Measurements from ENCODE around the gene CNPY2.
A peak's percentile ranks its signal among the peaks of the same experiment; 100 is the strongest.
"Not testable (repeated sequence)": the region's sequence is repeated elsewhere in the genome, so short reads cannot be mapped to it uniquely, and the experiment has no call there.

CNPY2 gene

GRCh38 chr12:56266693-56267442 lies 48.9 kb downstream of the CNPY2 start, which contains the start of gene COQ10A:
Gene COQ10A, plus strand, starts transcription at chr12:56266942. Its CDS starts 177 bp downstream, at chr12:56267119.
- Mint-ChIP-seq H3K27me3 (no peaks in the 10 kb centered on the region), H3K9me3 (no peaks in the 10 kb centered on the region), H3K4me3 (peak within 1 kb of the TSS; percentile 93 to 96), H3K27ac (peak within 1 kb of the TSS; percentile 97), H3K4me1 (peaks cover 17 to 21% of the 10 kb centered on the region in 2 donors), H3K36me3 (peaks cover 9 to 16% of the 10 kb centered on the region in 2 donors)
- DNase-seq: peak; percentile 85
- peak; percentile 90 to 93 for ATAC-seq (replicated peaks)

GRCh38 chr12:56266068-56266692 lies 49.6 kb downstream of the CNPY2 start:
- DNase-seq; H3K27me3 Mint-ChIP-seq; H3K9me3 Mint-ChIP-seq; ATAC-seq (replicated peaks): not testable (repeated sequence)
- Mint-ChIP-seq H3K4me1 (peaks cover 17 to 21% of the 10 kb centered on the region in 2 donors), H3K4me3 (peak overlapping the region; percentile 93 to 96), H3K36me3 (peaks cover 9 to 13% of the 10 kb centered on the region in 2 donors), H3K27ac (peak overlapping the region; percentile 97)

- not testable (repeated sequence) for ATAC-seq (replicated peaks); H3K9me3 Mint-ChIP-seq; H3K4me3 Mint-ChIP-seq; H3K27me3 Mint-ChIP-seq; H3K36me3 Mint-ChIP-seq; H3K27ac Mint-ChIP-seq; DNase-seq
- peaks cover 17 to 25% of the 10 kb centered on the region in 2 donors for H3K4me1 Mint-ChIP-seq
Observed at GRCh38 chr12:56262955-56263354, 52.8 kb downstream of the CNPY2 start.

GRCh38 chr12:56261503-56262232 lies 54.1 kb downstream of the CNPY2 start:
- no peaks in the 10 kb centered on the region for H3K36me3 Mint-ChIP-seq
- no peak overlapping the region for H3K27ac Mint-ChIP-seq
- no peak overlapping the region for H3K4me3 Mint-ChIP-seq
- H3K9me3 Mint-ChIP-seq: no peaks in the 10 kb centered on the region
- no peak for ATAC-seq (replicated peaks)
- H3K4me1 Mint-ChIP-seq: peaks cover 13 to 22% of the 10 kb centered on the region in 2 donors
- DNase-seq: no peak
- no peaks in the 10 kb centered on the region for H3K27me3 Mint-ChIP-seq

GRCh38 chr12:56260921-56261320 lies 54.9 kb downstream of the CNPY2 start:
- Mint-ChIP-seq H3K36me3 (peaks cover 3 to 5% of the 10 kb centered on the region in 2 donors), H3K27ac (no peak overlapping the region), H3K9me3 (no peaks in the 10 kb centered on the region), H3K27me3 (no peaks in the 10 kb centered on the region), H3K4me3 (no peak overlapping the region), H3K4me1 (peaks cover 13 to 24% of the 10 kb centered on the region in 2 donors)
- ATAC-seq (replicated peaks) (no peak), DNase-seq (no peak)

- Mint-ChIP-seq H3K4me1 (peaks cover 12 to 25% of the 10 kb centered on the region in 2 donors), H3K36me3 (peaks cover 3 to 6% of the 10 kb centered on the region in 2 donors), H3K4me3 (no peak overlapping the region), H3K27me3 (no peaks in the 10 kb centered on the region), H3K27ac (no peak overlapping the region), H3K9me3 (no peaks in the 10 kb centered on the region)
- no peak for DNase-seq
- ATAC-seq (replicated peaks): no peak
Observed at GRCh38 chr12:56260380-56260779, 55.4 kb downstream of the CNPY2 start.
